GM21515 (cell line): Measurements from ENCODE around the gene PROSER2.
"Not testable (repeated sequence)": the region's sequence is repeated elsewhere in the genome, so short reads cannot be mapped to it uniquely, and the experiment has no call there.

Source experiments
- ATAC-seq: cut with Tn5 transposase; IDR thresholded peaks from one replicate; pipeline ENCODE4 v1.9.1; 2021; ENCODE audit not compliant: unreplicated experiment

The PROSER2 gene

GRCh38 chr10:11835061-11835460 lies 11.9 kb downstream of the PROSER2 start:
- ATAC-seq = no peak

- ATAC-seq = no peak
Observed at GRCh38 chr10:11835704-11836103, 12.5 kb downstream of the PROSER2 start.

DNA sequence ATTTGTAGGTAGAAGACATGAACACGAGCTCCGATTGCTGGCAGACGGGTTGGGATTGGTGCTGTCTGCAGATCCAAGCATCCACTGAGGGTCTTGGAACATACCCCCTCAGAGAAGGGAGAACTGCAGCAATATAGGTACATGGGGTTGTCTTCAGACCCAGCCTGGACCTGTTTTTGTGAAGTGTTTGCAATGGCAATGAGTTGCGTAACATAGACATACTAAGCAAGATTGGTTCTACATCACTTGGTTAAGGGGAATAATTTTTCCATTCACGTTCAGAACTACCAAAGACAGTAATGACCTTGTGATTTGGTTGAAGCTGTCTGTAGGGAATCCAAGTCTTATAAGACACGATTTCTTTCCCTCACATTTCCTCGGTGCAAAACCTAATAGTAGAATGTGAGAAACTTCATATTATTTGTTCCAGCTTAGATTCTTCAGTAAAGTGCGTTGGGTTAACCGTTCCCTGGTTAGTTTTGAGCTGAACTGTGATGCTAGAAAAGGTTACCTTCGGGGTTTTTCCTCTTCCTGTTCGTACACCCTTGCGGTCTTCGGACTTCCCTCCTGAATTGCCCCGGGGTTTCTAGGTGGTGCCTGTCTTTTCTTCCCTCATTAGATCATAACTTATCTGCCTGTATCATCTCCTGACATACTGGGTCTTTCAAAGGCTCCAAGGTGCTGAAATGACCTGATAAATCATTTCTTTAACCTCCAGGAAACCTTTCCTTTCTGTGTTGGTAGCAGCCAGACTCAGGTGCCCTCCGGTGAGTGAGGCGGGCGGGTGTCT lies 14.4 kb downstream of the PROSER2 start:
- no peak for ATAC-seq

DNA sequence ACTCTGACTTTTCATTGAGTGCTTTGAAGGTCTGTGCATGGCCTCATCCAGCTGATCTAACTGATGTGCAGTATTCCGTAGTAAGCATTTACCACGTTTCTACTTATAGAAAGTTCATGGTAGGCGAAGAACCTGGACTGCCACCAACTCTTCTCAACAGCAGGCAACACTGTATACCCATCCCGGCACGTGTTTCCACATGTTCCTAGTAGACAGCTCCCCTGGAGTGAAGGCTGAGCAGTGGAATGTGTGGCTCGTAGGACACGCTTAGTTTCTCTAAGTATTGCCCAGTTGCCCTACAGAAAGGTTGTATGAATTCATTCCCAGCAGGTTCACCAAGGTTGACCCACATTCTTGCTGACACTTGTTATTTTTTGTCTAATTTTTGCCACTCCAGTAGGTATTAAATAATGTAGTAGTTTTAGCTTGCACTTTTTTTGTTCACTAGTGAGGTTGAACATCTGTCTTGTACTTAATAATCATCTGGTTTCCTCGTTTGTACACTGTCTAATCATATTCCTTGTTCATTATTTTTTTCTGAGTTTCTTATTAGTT lies 15.2 kb downstream of the PROSER2 start:
- no peak for ATAC-seq

- no peak for ATAC-seq
Observed at GRCh38 chr10:11841375-11841774, 18.2 kb downstream of the PROSER2 start.

DNA sequence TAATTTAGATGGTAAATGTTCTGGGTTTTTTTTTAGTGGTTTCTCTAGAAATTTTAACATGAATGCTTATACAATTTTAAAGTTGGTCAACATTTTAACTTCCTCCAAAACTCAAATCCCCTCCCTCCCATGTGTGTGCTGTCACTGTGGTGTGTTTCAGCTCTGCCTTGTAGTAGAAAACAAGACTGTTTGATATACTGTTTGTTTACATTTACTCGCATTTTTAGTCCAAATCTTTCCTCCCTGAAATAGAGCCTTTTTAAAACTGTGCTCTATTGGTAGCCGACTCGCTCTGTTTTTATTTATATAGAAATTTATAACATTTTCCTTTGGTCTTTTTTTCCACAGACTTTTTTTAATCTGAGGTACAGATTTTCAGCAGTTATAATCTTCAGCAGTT lies 19.3 kb downstream of the PROSER2 start:
- ATAC-seq = no peak

GRCh38 chr10:11845113-11845512 lies 22.0 kb downstream of the PROSER2 start:
- no peak for ATAC-seq

- no peak for ATAC-seq
Observed at GRCh38 chr10:11846542-11846941, 23.4 kb downstream of the PROSER2 start.

DNA sequence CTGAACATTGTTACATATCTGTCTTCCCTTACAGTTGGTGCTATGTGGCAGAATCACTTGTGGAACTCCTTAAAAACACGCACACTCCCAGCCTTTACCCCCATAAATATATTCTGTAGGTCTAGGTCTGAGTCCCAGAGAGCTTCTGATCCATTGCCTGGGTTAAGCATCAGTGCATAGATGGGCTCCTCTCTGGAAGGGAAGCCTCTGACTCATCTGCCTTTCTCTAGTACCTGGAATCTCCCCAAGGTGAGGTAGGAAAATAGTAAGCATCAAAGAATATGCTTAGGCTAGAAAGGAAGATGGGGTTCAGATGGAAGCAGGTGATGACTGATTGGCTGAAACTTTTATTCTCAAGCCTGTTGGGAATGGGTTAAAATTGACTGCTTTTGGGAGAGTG lies 26.1 kb downstream of the PROSER2 start:
- no peak for ATAC-seq

DNA sequence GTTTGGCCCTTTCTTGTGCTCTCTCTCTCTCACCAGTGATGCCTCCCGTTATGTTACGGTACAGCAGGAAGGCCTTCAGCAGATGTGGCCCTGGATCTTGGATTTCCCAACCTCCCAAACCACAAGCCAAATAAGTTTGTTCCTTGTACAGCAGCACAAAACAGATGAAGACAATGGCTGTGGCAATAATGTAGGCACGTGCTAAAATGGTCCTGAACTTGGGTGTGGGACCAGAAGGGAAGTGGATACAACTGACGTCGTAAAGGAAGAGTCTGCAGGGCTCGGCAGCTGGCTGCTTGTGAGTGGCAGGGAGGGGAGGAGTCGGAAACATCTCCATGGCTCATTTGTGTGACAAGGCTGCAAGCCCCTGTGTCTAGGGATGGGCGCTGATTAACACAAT lies 26.8 kb downstream of the PROSER2 start:
- no peak for ATAC-seq

DNA sequence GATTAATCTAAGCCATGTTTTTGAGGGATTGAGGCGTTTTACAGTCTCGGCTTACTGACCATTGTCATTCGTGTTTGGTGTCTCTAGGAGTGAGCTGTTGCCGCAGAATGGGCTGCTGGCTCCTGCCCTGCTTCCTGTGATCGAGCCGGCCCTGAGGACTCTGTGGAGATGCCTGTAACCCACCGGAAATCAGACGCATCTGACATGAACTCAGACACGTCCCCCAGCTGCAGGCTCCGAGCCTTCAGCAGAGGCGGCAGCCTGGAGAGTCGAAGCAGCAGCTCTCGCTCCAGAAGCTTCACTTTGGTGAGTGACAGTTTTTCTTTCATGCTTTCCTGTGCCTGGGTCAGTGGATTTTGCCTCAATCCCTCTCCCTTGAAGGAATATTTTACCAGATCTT lies 28.8 kb downstream of the PROSER2 start:
- no peak for ATAC-seq

DNA sequence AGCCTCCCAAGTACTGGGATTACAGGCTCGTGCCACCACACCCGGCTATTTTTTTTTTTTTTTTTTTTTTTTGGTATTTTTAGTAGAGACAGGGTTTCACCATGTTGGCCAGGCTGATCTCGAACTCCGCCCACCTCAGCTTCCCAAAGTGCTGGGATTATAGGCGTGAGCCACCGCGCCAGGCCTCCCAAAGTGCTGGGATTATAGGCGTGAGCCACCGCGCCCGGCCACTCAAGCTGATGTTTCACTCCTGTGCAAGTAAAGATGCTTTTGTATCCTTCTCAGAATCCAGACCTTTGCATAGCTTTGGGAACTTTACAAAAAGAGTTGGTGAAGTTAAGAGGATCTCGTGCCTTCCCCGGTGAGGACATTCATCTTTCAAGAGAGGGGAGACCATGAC lies 29.5 kb downstream of the PROSER2 start:
- ATAC-seq = not testable (repeated sequence)

GRCh38 chr10:11853468-11853867 lies 30.3 kb downstream of the PROSER2 start:
- ATAC-seq = no peak

DNA sequence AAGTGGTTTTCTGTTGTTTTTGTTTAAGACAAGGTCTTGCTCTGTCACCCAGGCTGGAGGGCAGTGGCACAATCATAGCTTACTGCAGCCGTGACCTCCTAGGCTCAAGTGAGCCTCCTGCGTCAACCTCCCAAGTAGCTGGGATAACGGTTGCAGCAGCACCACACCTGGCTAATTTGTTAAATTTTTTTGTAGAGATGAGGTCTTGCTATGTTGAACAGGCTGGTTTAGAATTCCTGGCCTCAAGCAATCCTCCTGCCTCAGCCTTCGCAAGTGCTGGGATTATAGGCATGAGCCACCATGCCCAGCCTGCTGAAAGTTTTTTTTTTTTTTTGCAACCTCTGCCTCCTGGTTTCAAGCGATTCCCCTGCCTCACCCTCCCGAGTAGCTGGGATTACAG lies 31.1 kb downstream of the PROSER2 start:
- no peak for ATAC-seq

DNA sequence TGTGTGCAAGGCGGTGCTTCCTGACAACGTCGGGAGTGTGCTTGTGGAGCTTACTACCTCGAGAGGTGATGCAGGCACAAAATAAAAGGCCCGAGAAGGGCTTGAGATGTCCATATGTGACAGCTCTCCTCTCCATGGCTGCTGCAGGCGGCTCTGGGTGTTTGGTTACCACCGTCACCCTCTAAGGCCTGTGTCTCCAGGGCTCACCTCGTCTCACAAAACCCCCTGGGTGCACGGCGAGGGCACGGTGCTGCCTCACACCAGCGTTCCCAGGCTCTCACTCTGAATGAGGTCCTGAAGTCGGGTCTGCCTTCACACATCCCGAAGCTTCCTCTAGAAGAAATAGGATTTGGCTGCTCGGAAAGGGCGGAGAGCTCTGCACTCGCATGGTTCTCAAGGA lies 32.9 kb downstream of the PROSER2 start:
- ATAC-seq = no peak

DNA sequence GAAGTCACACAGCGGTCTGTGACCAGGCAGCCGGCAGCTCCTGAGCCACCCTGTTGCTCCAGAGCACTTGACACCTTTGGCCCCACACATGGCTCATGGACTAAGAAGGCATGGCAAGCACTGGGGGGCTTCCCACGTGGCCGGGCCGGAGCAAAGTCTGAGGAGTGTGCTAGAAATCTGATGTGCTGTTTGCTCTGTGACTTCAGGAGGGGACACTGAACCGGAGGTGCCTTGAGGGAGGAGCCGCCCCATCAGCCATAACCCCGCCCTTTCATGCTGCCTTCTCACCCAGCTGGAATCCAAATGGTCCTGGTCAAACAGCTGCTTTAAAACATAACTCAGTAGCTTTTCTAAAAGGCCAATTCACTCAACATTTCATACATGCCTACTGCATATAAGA lies 33.5 kb downstream of the PROSER2 start:
- no peak for ATAC-seq

- ATAC-seq = no peak
Observed at GRCh38 chr10:11858093-11858492, 34.9 kb downstream of the PROSER2 start.

DNA sequence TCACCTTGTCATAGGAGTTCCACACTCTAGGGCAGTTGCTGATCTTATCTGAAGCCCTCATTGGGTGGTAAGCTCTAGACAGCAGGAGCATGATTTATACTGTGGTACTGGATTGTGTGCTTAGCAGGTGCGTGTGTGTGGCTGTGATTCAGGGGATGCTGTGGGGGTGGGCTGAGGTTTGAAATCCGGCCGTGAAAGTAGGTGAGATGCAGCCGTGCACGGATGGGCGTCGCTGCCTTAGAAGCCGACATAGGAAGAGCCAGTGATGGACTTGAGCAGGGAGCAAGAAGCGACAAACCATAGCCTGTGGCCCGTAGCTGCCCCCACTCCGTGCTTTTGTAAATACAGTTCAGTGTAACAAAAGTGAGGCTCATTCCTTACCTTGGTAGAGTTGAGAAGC lies 38.2 kb downstream of the PROSER2 start:
- ATAC-seq = no peak

DNA sequence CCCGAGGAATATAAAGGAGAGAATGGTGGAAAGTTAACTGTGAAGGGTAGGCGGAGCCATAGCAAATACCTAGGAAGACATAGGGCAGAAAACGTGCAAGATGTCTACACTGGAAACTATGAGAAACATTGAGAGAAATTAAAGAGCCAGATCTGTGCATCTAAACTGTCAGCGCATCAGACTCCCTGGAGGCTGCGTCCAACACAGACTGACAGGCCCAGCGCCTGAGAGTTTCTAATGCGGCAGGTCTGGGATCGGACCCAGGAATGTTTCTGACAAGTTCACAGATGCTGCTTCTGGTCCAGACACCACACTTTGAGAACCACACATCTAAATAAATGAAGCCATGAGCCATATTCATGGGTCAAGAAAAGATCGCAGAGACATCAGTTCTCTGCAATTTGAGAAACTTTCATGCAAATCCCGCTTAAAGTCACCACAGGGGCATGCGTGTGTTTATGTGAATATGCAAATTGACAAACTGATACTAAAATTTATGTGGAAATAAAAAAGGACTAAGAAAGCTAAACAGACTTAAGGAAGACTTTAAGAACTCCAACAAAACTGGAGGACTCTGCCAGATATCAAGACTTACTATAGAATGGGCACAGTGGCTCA lies 38.8 kb downstream of the PROSER2 start:
- no peak for ATAC-seq

GRCh38 chr10:11863353-11864109 lies 40.4 kb downstream of the PROSER2 start:
- ATAC-seq = peak; percentile 97

- ATAC-seq = no peak
Observed at GRCh38 chr10:11864727-11865126, 41.6 kb downstream of the PROSER2 start.

- no peak for ATAC-seq
Observed at GRCh38 chr10:11865561-11865960, 42.4 kb downstream of the PROSER2 start.
